HG02973 (cell line): ENCODE measurements around the gene ALKBH3.

Experiments used
- ATAC-seq: cut with Tn5 transposase; IDR thresholded peaks from one replicate; pipeline ENCODE4 v1.9.1; 2021; ENCODE audit warnings: moderate library complexity; ENCODE audit not compliant: unreplicated experiment

The ALKBH3 gene

GRCh38 chr11:43959321-43959995 lies 78.8 kb downstream of the ALKBH3 start:
- ATAC-seq = no peak

DNA sequence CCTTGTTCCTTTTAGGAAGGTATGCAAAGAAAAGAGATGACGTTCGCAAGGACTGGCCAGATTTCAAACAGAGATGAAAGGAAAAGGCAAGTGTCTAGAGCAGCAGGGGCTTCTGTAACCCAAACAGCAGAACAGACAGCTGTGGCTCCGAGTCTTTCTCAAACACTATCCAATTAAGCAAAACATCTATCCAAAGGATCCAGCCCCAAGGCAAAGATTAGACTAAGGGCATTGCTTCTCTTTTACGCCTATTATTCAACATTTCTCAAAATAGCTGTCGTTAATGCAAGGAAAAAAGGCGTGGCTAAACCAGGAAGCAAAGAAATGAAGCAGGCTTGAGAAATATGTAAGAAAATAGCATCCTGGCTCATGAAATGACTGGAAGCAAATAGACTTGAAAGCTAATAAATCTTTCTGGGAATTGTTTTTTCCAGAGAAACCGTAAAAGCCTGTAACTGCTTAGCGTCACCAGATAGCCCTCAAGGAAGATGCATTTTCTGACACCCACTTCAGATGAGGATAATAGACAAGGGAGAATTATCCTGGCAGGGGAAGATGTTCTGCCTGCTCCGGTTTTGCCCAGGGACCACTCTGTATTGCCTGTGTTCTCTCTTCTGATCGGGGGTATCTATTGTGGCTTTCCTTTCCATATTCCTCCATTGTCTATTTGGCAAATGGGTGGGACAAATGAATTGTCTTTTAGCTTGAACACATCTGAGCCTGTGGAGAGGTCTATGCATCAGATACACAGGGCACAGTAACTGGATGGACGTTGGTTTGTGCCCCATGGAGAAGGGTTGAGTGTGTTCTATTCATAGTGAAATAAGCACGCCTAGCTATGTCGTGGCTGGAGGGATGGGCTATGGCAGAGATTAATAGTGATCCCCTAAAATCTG lies 82.0 kb downstream of the ALKBH3 start:
- no peak for ATAC-seq

DNA sequence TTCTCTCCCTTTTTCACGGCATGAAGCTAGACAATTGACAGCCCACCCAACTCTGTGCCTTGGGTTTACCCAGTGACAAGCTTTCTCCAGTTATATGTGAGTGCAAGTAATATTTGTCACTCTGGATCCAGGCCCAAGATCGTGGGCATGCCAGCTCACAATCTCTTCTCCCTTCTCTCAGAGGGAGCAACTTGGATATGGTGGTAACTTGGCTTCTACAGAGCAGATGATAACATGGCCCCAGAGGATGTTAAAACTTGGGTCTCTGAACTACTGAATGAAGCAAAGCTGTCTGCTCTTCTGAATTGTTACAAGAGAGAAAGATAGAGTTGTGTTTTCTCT lies 82.6 kb downstream of the ALKBH3 start:
- no peak for ATAC-seq

DNA sequence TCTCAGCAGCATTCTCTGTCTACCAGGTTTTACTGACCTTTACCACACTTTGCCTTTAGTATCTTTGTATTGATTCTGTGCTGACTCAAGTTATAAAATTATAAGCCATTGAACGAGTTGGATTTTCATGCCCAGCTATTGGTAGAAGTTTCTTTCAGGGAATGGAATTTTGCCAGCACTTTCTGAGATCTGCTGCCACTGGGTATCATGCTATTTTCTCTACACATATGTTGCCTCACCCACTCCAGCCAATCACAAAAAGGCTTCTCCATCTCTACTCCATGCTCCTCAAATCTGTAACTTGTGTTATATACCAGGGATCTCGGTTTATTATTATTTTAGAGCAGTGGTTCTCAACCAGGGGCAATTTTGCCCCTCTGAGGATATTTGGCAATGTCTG lies 87.0 kb downstream of the ALKBH3 start:
- no peak for ATAC-seq

- ATAC-seq = no peak
Observed at GRCh38 chr11:43968719-43969118, 88.1 kb downstream of the ALKBH3 start.

GRCh38 chr11:43969543-43969942 lies 88.9 kb downstream of the ALKBH3 start:
- ATAC-seq = no peak
